Embryonic facial prominence (tissue), 1 donor: ENCODE measurements around the gene VIM.
"Not testable (repeated sequence)": the region's sequence is repeated elsewhere in the genome, so short reads cannot be mapped to it uniquely, and the experiment has no call there.

Experiments
- DNase-seq: peaks from one replicate; pipeline ENCODE4 v3.0.0-alpha.2; 2016; ENCODE audit errors: extremely low spot score

VIM gene

DNA sequence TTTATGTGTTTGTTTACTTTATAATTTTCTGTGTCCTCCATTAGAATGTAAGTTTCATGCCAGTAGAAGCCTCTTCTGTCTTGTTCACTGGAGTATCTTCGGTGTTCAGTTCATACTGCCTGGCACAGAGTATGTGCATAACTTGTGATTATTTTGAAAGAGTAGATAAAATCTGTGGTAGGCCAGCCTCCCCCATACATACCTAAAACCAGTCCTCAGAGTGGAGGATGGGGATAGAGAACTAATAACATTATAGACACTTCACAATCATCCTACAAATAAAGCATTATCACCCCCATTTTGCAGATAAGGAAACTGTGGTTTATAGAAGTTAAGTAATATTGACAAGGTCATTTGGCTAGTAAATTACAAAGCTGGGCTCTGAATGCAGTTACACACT, 28.0 kb downstream of the VIM start:
- no peak for DNase-seq

DNA sequence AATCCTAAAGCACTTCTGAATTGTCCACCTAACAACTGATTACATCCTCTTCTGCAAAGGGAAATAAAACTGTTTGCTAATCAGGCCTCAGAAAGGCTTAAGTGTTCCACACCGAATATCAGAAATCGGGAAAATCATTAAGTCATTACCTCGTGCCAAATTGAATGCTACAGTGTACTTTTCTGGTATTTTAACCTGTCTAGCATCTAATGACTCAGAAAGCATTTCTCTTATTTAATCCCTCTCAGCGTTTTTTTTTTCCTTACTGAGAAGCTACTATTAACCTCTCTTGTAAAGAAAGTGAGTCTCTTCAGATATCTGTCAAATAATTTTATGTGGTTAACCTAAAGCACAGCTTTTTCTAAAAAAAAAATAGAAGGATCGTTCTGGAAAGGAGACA, 28.6 kb downstream of the VIM start:
- no peak for DNase-seq

DNA sequence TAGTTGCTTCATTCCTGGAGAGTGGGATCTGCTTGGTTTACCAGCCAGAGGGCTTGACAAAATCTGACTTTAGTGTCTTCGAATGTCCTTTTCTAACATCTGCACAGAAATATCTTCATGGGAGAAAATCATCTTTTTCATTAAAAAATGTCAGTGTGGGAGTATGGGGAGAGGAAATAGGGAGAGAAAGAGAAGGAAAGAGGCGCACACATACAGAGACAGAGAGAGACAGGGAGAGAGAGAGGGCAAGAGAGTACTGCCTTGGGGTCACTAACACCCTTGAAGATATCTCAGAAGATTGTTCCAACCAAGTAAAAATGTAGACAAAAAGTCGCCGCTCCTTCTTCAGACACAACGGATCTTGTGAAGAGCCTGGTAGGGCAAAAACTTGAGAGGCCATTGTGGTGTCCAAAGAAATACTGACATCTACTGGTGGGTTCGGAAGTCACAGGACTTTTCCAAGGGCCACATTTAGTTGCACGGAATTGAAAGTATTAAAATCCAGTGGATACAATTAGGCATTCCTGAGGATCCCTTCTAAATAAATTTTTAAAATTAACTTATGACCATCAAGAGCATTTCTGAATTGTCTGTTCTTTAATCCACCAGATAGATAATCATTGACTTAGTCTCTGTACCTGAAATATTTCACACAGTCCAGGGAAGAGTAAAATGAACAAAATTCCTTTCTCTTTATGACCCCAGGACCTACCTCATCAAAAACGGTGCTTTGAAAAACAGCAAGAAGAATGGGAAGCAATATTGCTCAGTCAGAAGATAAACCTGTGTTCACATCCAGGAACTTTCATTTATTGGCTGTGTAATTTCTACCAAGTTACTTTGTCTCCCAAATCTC, 29.7 kb downstream of the VIM start:
- DNase-seq = peak; percentile 70

DNA sequence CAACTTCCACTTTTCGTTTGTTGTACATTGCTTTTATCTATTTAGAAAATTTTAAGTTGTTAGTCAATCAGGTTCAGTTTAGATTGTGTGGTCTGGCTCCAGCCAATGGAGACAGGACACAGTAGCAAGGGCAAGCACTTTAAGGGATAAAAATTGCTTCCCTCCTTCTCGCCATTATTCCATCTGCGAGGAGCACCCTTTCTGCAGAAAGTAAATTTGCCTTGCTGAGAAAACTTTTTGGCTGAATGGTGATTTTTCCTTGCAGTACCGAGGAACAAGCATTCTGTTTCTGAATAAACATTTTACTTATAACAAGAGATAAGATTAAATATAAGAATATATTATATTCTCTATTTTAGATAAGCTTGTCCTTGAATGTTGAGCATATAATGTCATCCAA, 34.5 kb downstream of the VIM start:
- no peak for DNase-seq

DNA sequence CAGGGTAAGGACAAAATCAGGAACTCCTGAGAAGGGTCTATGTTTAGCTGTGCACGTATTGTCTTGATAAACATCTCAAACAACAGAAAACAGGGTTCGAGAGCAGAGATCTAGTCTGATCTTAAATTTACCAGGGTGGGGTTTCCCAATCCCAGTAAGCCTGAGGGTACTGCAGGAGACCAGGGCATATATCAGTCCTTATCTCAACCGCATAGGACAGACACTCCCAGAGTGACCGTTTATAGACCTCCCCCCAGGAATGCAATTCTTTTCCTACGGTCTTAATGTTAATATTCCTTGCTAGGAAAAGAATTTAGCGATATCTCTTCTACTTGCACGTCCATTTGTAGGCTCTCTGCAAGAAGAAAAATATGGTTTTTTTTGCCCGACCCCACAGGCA, 35.5 kb downstream of the VIM start:
- no peak for DNase-seq

DNA sequence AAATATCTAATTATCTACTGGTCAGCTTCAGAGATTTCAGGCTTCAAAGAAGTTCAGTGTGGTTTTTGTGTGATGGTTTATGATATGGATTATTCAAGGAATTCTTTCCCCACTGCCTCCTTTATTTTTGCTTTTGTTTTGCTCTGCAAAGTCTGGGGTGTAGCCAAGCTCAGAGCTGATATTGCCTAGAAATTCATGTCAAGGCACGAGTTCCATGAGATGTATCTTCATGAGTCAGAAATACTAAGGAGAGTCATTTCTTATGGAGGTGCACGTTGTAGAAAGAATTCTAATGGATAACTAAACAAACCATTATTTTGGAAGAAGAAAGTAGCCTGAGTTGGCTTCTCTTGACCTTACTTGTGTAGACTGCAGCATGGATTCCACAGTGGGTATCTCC, 37.4 kb downstream of the VIM start:
- no peak for DNase-seq

DNA sequence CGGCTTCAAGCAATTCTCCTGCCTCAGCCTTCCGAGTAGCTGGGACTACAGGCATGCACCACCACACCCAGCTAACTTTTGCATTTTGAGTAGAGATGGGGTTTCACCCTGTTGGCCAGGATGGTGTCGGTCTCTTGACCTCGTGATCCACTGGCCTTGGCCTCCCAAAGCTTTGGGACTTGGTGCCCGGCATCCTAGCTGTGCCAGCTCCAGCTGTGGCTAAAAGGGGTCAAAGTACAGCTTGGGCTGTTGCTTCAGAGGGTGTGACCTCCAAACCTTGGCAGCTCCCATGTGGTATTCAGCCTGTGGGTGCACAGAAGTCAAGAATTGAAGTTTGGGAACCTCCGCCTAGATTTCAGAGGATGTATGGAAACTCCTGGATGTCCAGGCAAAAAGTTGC, 38.5 kb downstream of the VIM start:
- DNase-seq = not testable (repeated sequence)

DNA sequence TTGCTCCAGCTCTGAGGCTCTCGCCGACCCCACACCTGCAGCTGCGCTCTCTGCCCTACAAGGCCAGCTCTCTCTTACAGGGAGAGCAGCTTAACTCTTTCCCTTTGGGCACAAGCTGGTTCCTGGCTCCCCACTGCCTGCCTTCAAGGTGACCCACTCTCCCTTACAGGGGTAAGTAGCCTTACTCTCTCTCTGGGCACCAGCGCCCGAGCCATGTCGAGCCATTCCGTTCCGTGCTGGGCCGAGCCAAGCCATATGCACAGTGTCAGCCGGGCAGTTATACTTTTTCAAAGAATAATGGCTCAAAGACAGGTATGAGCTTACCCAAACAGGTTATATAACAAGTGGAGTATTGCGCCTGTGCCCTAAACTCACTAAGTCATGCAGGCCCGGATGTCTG, 44.6 kb downstream of the VIM start:
- no peak for DNase-seq

DNA sequence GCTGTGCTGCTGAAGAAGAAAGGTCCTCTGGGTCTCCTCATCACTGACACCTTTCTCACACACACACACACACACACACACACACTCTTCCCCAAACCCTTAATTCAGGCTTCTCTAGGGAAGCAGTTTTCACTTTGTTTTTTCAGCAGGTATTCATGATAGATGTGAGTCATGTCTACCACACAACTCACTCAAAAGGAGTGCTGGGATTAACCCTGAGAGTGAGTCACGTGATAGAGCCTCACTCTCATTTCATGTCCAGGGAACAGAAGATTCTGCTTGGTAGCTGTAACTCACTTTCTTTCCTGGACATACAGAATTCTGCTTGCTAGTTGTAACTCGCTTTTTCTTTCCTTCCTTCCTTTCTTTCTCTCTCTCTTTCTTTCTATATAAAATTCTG, 45.4 kb downstream of the VIM start:
- no peak for DNase-seq

DNA sequence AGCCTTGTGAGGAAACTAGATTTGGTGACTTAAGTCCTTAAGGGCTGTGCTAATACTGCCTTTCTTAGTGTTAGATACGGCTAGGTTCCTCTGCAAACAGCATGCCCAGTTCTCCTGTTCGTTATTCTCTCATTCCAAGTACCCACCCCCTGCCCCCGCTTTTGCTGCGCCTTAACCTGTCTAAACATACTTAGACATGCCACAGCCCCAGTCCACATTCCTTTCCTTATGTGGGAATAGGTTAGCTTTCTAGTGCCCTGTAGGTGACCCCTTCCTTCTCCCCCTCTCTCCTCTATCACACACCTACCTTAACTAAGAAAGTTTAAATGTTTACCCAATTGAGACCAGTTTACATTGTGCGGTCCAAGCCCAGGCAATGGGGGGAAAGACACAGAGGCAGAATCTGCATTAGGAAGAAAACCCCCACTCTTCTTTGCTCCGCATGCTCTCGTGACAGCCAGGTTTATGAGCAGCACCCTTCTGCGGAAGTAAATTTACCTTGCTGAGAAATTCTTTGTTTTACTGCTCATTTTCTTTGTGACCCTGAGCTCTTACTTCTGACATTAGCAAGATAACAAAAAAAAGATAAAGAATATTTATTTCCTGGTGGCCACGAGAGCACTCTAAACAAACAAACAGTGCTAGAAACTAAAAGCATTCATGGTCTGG, 48.8 kb downstream of the VIM start:
- DNase-seq = no peak

DNA sequence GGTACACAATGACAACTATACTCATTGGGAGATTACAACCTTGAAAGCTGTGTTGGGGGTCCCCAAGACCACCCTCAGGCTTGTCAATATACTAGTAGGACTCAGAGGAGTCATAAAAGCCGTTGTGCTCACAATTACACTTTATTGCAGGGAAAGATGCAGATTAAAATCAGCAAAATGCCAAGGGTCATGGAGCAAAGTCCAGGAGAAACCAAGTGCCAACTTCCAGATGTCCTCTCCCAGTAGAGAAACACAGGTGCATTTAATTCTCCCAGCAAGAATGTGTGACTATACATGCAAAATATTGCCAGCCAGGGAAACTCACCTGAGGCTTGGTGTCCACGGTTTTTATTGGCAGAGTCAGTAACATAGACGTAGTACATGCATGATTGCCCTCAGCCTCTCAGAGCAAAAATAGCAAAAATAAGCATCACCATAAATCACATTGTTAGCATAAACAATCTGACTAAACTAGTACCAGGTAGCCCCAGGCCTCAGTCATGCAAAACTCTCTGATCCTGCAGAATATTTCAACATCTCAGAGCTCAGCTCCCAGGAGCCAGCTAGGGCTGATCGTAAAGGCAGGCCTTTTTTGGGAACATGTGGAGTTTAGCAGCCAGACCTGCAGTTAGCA, 50.7 kb downstream of the VIM start:
- DNase-seq = no peak

DNA sequence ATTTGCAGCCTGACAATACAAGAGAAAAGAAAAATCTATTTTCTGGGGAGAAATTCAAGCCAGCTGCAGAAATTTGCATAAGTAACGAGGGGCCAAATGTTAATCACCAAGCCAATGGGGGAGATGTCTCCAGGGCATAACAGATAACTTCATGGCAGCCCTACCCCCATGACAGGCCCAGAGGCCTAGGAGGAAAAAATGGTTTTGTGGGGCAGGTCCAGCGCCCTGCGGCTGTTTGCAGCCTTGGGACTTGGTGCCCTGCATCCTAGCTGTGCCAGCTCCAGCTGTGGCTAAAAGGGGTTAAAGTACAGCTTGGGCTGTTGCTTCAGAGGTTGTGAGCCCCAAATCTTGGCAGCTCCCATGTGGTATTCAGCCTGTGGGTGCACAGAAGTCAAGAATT, 54.3 kb downstream of the VIM start:
- no peak for DNase-seq

DNA sequence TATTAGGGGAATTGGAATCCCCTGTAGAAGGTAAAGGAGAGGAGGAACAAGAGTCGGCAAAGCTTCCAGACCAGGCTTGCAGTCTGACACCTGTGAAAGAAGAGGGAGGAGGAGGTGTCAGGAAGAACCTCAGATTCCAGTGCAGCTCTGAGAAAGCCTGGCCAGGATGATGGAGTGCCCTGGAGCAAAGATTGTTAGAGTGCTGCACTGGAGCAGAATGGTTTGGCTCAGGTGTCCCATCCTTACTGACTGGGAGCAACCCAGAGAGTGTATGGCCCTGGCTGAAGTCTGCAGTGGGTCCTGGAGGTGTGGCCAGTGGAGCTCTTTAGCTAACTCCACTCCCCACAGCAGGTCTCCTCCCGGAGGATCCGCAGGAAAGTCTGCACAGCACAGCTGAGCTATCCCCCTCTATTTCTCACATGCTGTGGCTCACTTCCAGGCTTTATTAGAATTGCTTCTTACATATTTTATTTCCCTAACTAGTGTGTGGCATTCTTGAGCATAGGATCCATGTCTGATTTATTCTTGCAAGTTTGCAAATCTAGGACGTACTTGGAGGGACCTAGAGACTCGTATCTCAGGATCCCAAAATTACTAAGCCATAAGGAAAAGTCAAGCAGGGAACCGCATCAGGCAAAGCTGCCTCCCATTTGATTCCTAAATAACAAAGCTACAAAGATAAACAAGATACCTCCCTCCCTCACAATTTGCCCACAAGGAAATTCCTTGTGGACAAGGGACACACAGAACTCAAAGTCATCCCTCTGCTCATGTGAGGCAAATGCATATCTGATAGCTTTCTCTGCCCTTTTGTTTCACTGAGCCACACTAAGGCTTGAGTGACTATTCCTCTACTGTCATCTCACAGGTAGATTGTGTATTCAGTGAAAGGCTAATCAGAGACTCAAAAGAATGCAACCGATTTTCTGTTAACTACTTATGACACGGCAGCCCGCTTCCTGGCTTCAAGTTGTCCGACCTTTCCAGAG, 58.8 kb downstream of the VIM start:
- no peak for DNase-seq
